ENCODE measurements around the gene PLPPR1.

GRCh38 chr9:101254733-101255433 lies 226.4 kb downstream of the PLPPR1 start:
- no peak for TF ChIP-seq CTCF (IDR thresholded peaks at IDR 0.05)
- no peak for TF ChIP-seq RAD21 (IDR thresholded peaks at IDR 0.05; ENCODE audit: low read length)
- no peak for TF ChIP-seq REST (IDR thresholded peaks at IDR 0.05; ENCODE audit: low read depth, low read length)
- TF ChIP-seq CHD2 (IDR thresholded peaks at IDR 0.05; ENCODE audit: low read length, partially characterized antibody) = no peak
- no peak for TF ChIP-seq YY1 (IDR thresholded peaks at IDR 0.05; ENCODE audit: low read depth)
- TF ChIP-seq ELF1 (IDR thresholded peaks at IDR 0.05) = no peak
- no peak for TF ChIP-seq RXRA (IDR thresholded peaks at IDR 0.05; ENCODE audit: borderline replicate concordance, low read depth)
- no peak for TF ChIP-seq EZH2phosphoT487 (IDR thresholded peaks at IDR 0.05; ENCODE audit: borderline replicate concordance, low read depth)
- TF ChIP-seq FOXJ3 (CRISPR knock-in tag; IDR thresholded peaks at IDR 0.05) = no peak
- no peak for TF ChIP-seq MAX (IDR thresholded peaks at IDR 0.05; ENCODE audit: low read depth)
- TF ChIP-seq SMC3 (IDR thresholded peaks at IDR 0.05; ENCODE audit: low read depth, low read length) = no peak
- no peak for TF ChIP-seq JUND (IDR thresholded peaks at IDR 0.05)
- TF ChIP-seq RFX5 (IDR thresholded peaks at IDR 0.05; ENCODE audit: low read length) = no peak
- no peak for TF ChIP-seq ZBTB33 (IDR thresholded peaks at IDR 0.05; ENCODE audit: borderline replicate concordance, low read depth)
